Keratinocyte (primary cell): Measurements from ENCODE around the gene TRIM54. TPM values are rescaled to one million over a fixed set of nuclear protein-coding genes. Genes with fewer than 3 reads are reported as not detected.

Experiments used
- DNase-seq: peaks from one replicate; pipeline ENCODE4 v3.0.0-alpha.2; 2011; ENCODE audit warnings: low read depth, missing footprints, low spot score
- FAIRE-seq: peaks from 2 replicates; lab custom pipeline; 2011; peaks lifted over from hg19 to GRCh38; lab: Jason Lieb, UNC
- H2AFZ ChIP-seq: 2 replicates; pipeline ENCODE4 v1.6.0; 2012; ENCODE audit warnings: low read length, control low read depth, inconsistent platforms; ENCODE audit not compliant: control insufficient read depth
- H3K27ac ChIP-seq: 2 replicates; pipeline ENCODE4 v1.5.1; 2011; ENCODE audit warnings: low read length; ENCODE audit not compliant: control insufficient read depth, insufficient read depth
- H3K27me3 ChIP-seq: 3 replicates; pipeline ENCODE4 v1.6.0; 2011; ENCODE audit warnings: low read length; ENCODE audit not compliant: control insufficient read depth, insufficient read depth; ENCODE audit errors: extremely low read depth
- H3K36me3 ChIP-seq, 2 experiments: 2 replicates in 1 of 2; 3 replicates in 1 of 2; pipeline ENCODE4 v1.5.1; 2011; ENCODE audit warnings: low read length in 2 of 2, mild to moderate bottlenecking in 1 of 2; ENCODE audit not compliant: control insufficient read depth in 2 of 2, insufficient read depth in 2 of 2; ENCODE audit errors: extremely low read depth in 1 of 2
- H3K4me1 ChIP-seq: 3 replicates; pipeline ENCODE4 v1.5.1; 2011; ENCODE audit warnings: low read length; ENCODE audit not compliant: control insufficient read depth, insufficient read depth; ENCODE audit errors: extremely low read depth
- H3K4me2 ChIP-seq: 3 replicates; pipeline ENCODE4 v1.6.0; 2011; ENCODE audit warnings: low read depth, low read length; ENCODE audit not compliant: control insufficient read depth, insufficient read depth; ENCODE audit errors: extremely low read depth
- H3K4me3 ChIP-seq, 3 experiments: fragments of 200-600 bp in 1 of 3; sonication (generic) in 1 of 3; 2 replicates in 2 of 3; 3 replicates in 1 of 3; pipeline ENCODE4 v1.5.1; 2011 to 2016; ENCODE audit warnings: low read length in 3 of 3, mild to moderate bottlenecking in 3 of 3, control low read depth in 2 of 3, inconsistent platforms in 1 of 3, low read depth in 1 of 3, mixed read lengths in 1 of 3, mixed run types in 1 of 3, moderate library complexity in 1 of 3; ENCODE audit not compliant: control insufficient read depth in 2 of 3, insufficient read depth in 2 of 3; ENCODE audit errors: extremely low read depth in 1 of 3
- H3K79me2 ChIP-seq: 2 replicates; pipeline ENCODE4 v1.6.0; 2012; ENCODE audit warnings: low read length; ENCODE audit not compliant: control insufficient read depth, insufficient read depth
- H3K9ac ChIP-seq: 3 replicates; pipeline ENCODE4 v1.6.0; 2011; ENCODE audit warnings: low read length; ENCODE audit not compliant: control insufficient read depth, insufficient read depth; ENCODE audit errors: extremely low read depth
- H3K9me1 ChIP-seq: 3 replicates; pipeline ENCODE4 v1.6.0; 2011; ENCODE audit warnings: low read length; ENCODE audit not compliant: control insufficient read depth, insufficient read depth; ENCODE audit errors: extremely low read depth
- H3K9me3 ChIP-seq: 2 replicates; pipeline ENCODE4 v1.5.1; 2012; ENCODE audit warnings: low read depth, low read length; ENCODE audit not compliant: control insufficient read depth
- H4K20me1 ChIP-seq: 3 replicates; pipeline ENCODE4 v1.6.0; 2011; ENCODE audit warnings: low read length; ENCODE audit not compliant: control insufficient read depth, insufficient read depth; ENCODE audit errors: extremely low read depth
- CTCF ChIP-seq, 3 experiments: IDR thresholded peaks in 1 of 3; conservative IDR thresholded peaks in 1 of 3; optimal IDR thresholded peaks in 1 of 3; 2 replicates in 2 of 3; 3 replicates in 1 of 3; pipeline versions ENCODE3 to v1.5.1; 2011; ENCODE audit warnings: low read length in 3 of 3, mild to moderate bottlenecking in 3 of 3, moderate library complexity in 2 of 3, control low read depth in 1 of 3, inconsistent platforms in 1 of 3; ENCODE audit not compliant: insufficient read depth in 2 of 3; ENCODE audit errors: extremely low read depth in 1 of 3
- EZH2 ChIP-seq: IDR thresholded peaks from one replicate; pipeline ENCODE4 v1.6.1; 2012; ENCODE audit warnings: inconsistent platforms, mild to moderate bottlenecking, low read length, moderate library complexity
- dilution Hi-C: fragments of 300-500 bp; cut with MboI; formaldehyde crosslinking; loops from one replicate; pipeline ENCODE4 v1.7.0; 2020; ENCODE audit warnings: low sequenced_read_pairs; ENCODE audit not compliant: extremely low pct_ligation_motif_present
- polyA plus RNA-seq, 5 experiments: library from polyadenylated mRNA; depleted of rRNA in 3 of 5; stranded (reverse) in 3 of 5; stranded (forward) in 1 of 5; unstranded in 1 of 5; fragments of >200 nt; gene quantifications; 1 replicate in 1 of 5; 2 replicates in 3 of 5; 3 replicates in 1 of 5; pipeline versions ENCODE4 v1.2.1 to v1.2.3, GENCODE V29; 2011 to 2012; ENCODE audit warnings: missing spikeins in 2 of 5, low read depth in 1 of 5, low replicate concordance in 1 of 5

TRIM54 gene
- polyA plus RNA-seq, 1 donor (not counting 4 experiments of a cell fraction or from before 2014, with no cell fraction given), result not detected

DNA sequence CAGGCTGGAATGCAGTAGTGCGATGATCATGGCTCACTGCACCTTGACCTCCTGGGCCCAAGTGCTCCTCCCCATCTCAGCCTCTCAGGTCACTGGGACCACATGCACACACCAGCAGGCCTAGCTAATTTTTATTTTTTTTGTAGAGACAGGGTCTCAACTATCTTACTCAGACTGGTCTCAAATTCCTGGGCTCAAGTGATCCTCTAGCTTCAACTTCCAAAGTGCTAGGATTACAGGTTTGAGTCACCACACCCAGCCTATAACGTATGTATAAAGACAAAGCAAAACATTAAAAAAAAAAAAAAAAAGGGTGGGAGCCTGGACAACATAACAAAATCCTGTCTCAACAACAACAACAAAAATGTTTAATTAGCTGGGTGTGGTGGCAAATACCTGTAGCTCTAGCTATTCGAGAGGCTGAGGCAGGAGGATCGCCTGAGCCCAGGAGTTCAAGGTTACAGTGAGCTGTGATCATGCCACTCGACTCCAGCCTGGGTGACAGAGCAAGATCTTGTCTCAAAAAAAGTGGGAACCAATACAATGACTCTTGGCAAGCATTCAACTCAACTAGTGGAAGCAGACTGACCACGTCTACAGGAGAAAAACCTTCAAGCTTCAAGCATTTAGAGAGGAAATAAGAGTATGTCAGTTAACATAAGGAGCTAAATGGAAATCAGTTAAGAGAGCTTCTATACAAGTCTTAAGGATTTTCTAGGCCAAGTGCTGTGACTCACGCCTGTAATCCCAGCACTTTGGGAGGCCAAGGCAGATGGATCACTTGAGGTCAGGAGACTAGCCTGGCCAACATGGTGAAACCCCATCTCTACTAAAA is 71.8 kb downstream of the TRIM54 start:
- TF ChIP-seq EZH2 (no peak), CTCF (optimal IDR thresholded peaks at IDR 0.05 in 1 of 3, IDR thresholded peaks at IDR 0.05 in 1 of 3, conservative IDR thresholded peaks at IDR 0.05 in 1 of 3; ENCODE audit: extremely low read depth in 1 of 3, insufficient read depth in 2 of 3, low read length in 3 of 3) (no peak)
- H3K9me3 ChIP-seq, result no peaks in the 10 kb centered on the region
- peaks cover 84% of the 10 kb centered on the region for H3K79me2 ChIP-seq
- H3K9ac ChIP-seq, result no peak overlapping the region
- no peaks in the 10 kb centered on the region for H3K27me3 ChIP-seq
- DNase-seq, result no peak
- H3K9me1 ChIP-seq, result no peaks in the 10 kb centered on the region
- H3K4me3 ChIP-seq, result no peak overlapping the region
- peaks cover 18% of the 10 kb centered on the region for H3K4me1 ChIP-seq
- dilution Hi-C loops, result no loop called here
- no peak overlapping the region for H3K4me2 ChIP-seq
- FAIRE-seq, result no peak
- peaks cover 0 to 3% of the 10 kb centered on the region in 2 experiments for H3K36me3 ChIP-seq
- no peak overlapping the region for H2AFZ ChIP-seq
- H3K27ac ChIP-seq, result peak overlapping the region; percentile 25
- H4K20me1 ChIP-seq, result no peaks in the 10 kb centered on the region

DNA sequence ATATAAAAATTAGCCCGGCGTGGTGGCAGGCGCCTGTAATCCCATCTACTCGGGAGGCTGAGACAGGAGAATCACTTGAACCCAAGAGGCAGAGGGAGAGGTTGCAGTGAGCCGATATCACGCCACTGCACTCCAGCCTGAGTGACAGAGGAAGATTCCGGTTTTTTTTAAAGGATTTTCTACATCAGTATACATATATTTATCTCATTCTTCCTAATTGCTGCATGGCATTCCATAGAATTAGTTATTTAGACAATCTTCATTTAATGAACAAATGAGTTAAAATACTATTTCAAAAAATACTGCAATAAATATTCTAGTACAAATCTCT is 72.3 kb downstream of the TRIM54 start:
- Histone ChIP-seq H3K79me2 (peaks cover 80% of the 10 kb centered on the region), H4K20me1 (no peaks in the 10 kb centered on the region), H3K27me3 (no peaks in the 10 kb centered on the region), H3K4me1 (peaks cover 18% of the 10 kb centered on the region), H3K36me3 (peaks cover 0 to 3% of the 10 kb centered on the region in 2 experiments), H3K9me1 (no peaks in the 10 kb centered on the region), H3K4me2 (no peak overlapping the region), H3K4me3 (no peak overlapping the region), H2AFZ (no peak overlapping the region), H3K9me3 (no peaks in the 10 kb centered on the region), H3K27ac (no peak overlapping the region), H3K9ac (no peak overlapping the region)
- DNase-seq, result no peak
- TF ChIP-seq CTCF (optimal IDR thresholded peaks at IDR 0.05 in 1 of 3, IDR thresholded peaks at IDR 0.05 in 1 of 3, conservative IDR thresholded peaks at IDR 0.05 in 1 of 3; ENCODE audit: extremely low read depth in 1 of 3, insufficient read depth in 2 of 3, low read length in 3 of 3) (no peak), EZH2 (no peak)
- dilution Hi-C loops, result no loop called here
- FAIRE-seq, result no peak
